ENCODE data around the gene RGS6.

DNA sequence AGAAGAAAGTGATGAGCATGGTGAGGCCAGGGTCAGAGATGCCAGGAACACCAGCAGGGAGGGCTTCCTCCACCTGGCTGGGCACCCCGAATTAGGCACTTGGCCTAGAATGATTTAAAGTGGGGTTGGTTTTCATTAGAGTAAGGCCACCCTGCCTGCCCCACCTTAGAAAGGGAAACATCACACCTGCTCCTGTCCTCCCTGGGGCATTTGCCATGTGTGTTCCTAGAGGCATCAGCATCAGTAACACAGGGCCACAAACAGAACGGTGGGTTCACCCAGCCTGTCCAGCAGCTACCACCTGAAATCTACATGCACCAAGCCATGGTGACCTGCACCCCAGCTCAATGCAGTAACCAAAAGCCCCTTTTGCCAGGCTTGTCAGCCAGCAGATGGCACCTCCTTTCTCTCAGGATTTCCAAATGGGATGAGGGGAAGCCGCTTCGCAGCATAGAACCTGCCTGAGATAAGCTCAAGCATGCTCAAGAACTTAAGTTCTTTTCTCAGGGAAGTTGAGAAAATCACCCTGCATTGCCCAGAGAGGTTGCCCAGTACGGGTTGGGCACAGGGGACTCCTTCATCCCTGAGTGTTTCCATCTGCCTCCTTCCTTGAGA lies 622.9 kb downstream of the RGS6 start:
- TF ChIP-seq, protein P1, sequence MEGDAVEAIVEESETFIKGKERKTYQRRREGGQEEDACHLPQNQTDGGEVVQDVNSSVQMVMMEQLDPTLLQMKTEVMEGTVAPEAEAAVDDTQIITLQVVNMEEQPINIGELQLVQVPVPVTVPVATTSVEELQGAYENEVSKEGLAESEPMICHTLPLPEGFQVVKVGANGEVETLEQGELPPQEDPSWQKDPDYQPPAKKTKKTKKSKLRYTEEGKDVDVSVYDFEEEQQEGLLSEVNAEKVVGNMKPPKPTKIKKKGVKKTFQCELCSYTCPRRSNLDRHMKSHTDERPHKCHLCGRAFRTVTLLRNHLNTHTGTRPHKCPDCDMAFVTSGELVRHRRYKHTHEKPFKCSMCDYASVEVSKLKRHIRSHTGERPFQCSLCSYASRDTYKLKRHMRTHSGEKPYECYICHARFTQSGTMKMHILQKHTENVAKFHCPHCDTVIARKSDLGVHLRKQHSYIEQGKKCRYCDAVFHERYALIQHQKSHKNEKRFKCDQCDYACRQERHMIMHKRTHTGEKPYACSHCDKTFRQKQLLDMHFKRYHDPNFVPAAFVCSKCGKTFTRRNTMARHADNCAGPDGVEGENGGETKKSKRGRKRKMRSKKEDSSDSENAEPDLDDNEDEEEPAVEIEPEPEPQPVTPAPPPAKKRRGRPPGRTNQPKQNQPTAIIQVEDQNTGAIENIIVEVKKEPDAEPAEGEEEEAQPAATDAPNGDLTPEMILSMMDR (IDR thresholded peaks at IDR 0.05): no peak
- no peak for TF ChIP-seq POLR2A (IDR thresholded peaks at IDR 0.05)
- no peak for TF ChIP-seq EP300 (IDR thresholded peaks at IDR 0.05)
- no peak for TF ChIP-seq POLR2AphosphoS5 (IDR thresholded peaks at IDR 0.05)
